GM18502 (cell line): ENCODE measurements around the gene BCAR3.
"Not testable (repeated sequence)": the region's sequence is repeated elsewhere in the genome, so short reads cannot be mapped to it uniquely, and the experiment has no call there.

ENCODE experiments used
- ATAC-seq: cut with Tn5 transposase; IDR thresholded peaks from one replicate; pipeline ENCODE4 v1.9.1; 2021; ENCODE audit warnings: mild to moderate bottlenecking; ENCODE audit not compliant: unreplicated experiment, poor library complexity

BCAR3 gene

DNA sequence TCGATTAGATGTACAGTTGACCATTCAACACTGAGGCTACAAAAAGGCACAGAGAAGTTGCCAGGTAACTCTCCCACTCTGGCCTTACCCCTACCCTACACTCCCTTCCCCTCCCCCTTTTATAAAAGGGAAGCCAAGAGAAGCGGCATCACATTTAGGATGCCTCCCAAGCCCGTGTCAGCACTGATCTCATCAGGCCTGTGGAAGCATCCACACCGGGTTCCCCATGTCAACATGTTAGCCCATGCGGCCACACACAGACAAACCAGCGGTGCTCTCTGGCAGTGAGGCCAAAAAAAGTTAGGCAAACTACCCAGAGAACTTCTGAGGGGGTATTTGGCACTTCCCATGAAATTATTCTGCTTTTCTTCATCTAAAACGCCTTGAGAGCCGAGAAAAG, 29.9 kb downstream of the BCAR3 start:
- ATAC-seq: no peak

DNA sequence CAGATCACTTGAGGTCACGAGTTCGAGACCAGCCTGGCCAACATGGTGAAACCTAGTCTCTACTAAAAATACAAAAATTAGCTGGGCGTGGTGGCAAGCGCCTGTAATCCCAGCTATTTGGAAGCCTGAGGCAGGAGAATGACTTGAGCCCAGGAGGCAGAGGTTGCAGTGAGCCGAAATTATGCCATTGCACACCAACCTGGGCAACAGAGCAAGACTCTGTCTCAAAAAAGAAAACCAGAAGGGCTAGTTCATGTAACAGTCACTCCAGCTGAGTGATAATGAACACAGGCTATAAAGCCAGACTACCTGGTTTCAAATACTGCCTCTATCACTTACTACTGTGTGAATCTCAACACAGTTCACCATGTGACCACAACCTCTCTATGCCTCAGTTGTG, 31.5 kb downstream of the BCAR3 start:
- ATAC-seq: not testable (repeated sequence)

DNA sequence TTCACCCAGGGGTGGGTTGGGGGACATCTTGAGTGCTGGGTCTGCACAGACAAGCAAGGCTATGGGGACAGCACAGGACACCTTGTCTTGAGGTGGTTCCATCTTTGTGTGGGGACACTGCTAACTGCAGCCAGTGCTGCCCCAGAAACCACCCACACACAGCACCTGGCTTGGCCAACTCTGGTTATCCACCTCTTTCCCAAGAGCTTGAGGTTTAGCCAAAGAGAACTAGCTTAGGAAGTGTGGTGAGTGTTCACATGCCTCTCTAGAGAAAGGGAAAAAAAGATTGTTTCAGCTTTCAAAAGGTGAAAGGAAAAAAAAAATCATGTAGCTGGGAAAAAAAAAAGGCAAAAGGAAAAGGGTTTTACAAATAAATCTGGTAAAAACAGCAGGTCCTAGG, 32.4 kb downstream of the BCAR3 start:
- ATAC-seq: no peak

DNA sequence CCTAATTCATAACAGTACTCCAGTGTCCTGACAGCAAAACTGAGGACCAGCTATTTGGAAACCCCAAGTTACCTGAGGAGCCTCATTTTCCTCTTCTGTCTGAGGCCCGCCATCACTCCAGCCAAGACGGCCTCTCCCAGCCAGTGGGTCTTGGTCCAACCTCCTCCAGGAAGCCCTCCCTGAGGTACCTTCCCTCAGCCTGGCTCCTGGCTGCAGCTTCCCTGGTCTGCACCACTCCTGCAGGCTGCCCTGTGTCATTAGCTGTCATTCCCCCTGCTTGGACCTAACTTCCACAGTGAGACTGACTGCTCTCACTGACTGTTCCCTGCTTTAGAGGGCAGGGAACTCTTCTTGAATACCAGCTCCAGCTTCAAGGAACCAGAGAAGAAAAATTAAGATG, 33.0 kb downstream of the BCAR3 start:
- ATAC-seq: no peak

- no peak for ATAC-seq
Measured at GRCh38 chr1:93641527-93641926, 40.1 kb downstream of the BCAR3 start.

- no peak for ATAC-seq
Measured at GRCh38 chr1:93640656-93641440, 40.8 kb downstream of the BCAR3 start.

GRCh38 chr1:93638981-93639380, 42.7 kb downstream of the BCAR3 start:
- ATAC-seq: no peak

DNA sequence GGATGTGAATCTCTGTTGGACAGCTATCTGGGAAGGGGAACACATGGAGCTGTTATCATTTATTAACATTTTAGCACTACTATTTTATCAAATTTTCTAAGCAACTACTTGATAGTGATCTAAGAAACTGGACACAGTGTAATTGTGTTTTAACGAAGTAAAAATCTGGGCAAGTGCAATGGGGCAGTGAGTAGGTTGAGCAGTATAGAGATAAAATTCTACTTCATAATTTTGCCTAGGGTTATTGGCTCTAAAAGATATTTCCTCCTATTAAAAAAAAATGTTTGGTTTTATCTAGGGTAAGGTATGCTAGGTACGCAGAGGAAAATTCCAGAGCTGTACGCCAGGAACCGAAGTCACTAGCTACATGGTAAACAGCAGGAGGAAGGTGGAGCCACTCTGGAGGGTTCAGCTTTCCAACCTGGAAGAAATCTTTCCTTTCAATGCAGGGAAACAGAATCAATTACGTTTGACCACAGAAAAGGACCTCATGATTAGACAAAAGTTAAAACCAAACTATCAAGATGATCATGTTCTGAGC, 43.3 kb downstream of the BCAR3 start:
- no peak for ATAC-seq

DNA sequence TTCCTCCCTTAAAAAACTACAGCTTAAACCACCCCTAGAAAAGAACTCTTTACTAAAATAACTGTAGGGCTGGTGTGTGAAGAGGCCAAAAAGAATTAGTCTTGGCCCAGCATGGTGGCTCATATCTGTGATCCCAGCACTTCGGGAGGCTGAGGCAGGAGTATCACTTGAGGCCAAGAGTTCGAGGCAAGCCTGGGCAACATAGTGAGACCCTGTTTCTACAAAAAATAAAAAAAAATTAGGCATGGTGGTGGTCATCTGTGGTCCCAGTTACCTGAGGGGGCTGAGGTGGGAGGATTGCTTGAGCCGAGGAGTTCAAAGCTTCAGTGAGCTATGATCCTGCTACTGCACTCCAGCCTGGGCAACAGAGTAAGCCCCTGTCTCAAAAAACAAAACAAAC, 44.9 kb downstream of the BCAR3 start:
- no peak for ATAC-seq

DNA sequence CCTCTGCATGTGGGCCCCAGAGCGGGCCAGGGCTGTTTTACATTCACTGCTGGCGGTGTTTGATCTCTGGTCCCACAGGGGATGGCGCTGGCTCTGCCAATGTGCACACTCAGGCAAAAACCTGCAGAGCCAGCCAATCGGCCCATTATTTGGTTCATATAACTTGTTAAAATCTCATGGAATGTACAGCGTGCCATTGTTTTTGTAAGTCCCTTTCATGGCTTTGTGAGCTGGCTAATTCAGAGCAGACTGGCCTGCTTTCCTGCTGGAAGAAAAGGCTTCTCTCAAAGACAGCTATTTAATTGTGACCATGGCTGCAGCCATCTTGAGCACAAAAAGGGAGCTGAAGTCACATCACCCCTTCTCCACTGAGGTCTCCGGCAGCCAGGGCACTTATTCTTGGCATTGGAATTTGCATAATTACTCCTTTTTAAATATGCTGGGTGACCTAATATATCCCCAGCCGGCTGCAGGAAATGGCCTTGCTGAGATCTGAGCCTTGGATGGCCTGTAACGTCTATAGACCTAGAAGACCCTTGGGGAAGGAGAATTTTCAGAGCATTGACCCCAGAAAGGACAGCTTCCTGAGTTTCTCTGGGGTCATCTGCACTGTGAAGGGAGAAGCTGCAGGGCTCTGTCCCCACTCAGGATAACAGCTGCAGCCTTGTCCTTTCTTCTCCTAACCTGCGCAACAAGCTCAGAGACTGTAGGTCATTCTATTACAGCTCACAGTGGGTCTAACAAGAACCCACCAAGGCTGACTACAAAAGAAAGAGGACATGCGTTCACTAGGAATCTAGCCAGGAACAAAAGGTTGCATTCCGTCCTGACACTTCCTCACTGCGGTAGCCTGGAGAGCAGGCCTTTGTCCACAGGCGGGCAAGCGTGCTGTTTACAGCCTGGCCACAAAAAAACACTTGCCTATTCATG, 45.8 kb downstream of the BCAR3 start:
- no peak for ATAC-seq

GRCh38 chr1:93633313-93633712, 48.3 kb downstream of the BCAR3 start:
- no peak for ATAC-seq

DNA sequence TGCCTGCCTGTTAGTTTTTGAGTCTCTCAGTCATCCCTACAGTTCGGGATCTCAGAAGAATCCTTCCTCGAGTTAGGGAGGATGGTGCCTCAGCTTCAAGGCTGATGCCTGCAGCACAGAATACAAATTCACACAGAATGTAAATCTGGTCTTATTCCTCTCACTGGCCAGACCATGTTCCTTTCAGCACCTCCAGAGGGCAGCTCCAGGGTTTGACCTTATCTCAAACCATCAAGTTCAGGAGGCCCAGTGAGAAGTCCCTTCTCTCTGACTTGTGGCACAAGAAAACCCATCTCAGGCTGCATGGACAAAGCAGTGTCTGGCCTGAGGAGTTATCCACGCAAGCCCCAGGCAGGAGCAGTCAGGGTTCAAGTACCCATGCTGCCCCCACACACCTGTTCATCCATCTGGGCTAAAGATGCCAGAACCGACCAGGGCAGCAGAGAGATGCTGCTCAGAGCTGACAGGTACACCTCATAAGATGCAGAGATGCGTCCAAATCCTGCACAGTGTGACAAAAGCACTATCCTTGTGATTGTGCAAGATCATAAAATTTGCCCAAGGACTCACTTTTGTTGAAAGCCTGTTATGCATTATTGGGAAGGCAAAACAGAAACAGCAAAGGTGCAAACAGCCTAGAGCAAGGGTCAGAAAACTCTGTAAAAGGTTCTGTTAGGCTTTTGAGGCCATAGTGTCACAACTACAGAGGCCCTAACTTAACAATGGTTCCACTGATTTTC, 49.8 kb downstream of the BCAR3 start:
- ATAC-seq: no peak

- ATAC-seq: no peak
Measured at GRCh38 chr1:93630168-93630567, 51.5 kb downstream of the BCAR3 start.

- peak; percentile 68 for ATAC-seq
Measured at GRCh38 chr1:93629101-93630059, 52.3 kb downstream of the BCAR3 start.

GRCh38 chr1:93628681-93629080, 53.0 kb downstream of the BCAR3 start:
- no peak for ATAC-seq

- ATAC-seq: no peak
Measured at GRCh38 chr1:93625582-93626327, 55.9 kb downstream of the BCAR3 start.

DNA sequence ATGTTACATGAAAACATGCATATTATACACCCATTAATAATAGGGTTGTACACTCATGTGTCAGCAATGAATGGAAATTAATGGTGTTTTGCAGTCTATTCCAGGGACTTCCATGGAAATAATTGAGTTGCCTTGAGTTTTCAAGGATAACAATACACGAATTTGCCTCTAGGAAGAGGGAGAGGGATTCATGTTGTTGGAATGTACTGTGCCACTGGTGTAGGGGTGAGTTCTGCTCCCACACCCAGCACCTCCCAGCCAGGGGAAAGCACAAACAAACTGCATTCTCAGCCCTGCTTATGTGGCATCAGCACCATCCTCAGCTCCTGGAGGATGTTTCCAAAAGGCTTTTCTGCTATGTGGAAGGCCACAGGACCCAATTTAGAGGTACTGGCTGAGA, 57.8 kb downstream of the BCAR3 start:
- no peak for ATAC-seq

- no peak for ATAC-seq
Measured at GRCh38 chr1:93623436-93623835, 58.2 kb downstream of the BCAR3 start.

GRCh38 chr1:93621246-93621645, 60.4 kb downstream of the BCAR3 start:
- ATAC-seq: no peak
